A549 (cell line): Measurements from ENCODE around the gene TCF12. TPM values are rescaled to one million over a fixed set of nuclear protein-coding genes. Genes with fewer than 3 reads are reported as not detected.

Source experiments
- ATAC-seq, 2 experiments: fragments of 200-7000 bp in 1 of 2; fragments of >200 bp in 1 of 2; cut with Nextera tagmentation in 1 of 2; cut with Tn5 transposase in 1 of 2; 3 replicates each; pipeline versions ENCODE4 v1.8.0 to v1.9.1; 2018 to 2020; ENCODE audit warnings: mild to moderate bottlenecking in 1 of 2, moderate library complexity in 1 of 2
- CTCF ChIA-PET: fragments of 300-600 bp; sonication (Branson Sonifier 250); formaldehyde crosslinking; extraction: SDS; loops from one replicate; lab custom pipeline; 2021; ENCODE audit warnings: antibody characterized with exemption, inconsistent platforms; lab: Yijun Ruan, JAX
- POLR2A ChIA-PET: fragments of 350-600 bp; formaldehyde crosslinking; extraction: SDS; loops from one replicate; lab custom pipeline; 2021; ENCODE audit warnings: antibody characterized with exemption, inconsistent platforms; lab: Yijun Ruan, JAX
- DNase-seq, 2 experiments: peaks; one replicate each; pipeline versions ENCODE4 v3.0.0 to v3.0.0-alpha.2; 2011 to 2016; ENCODE audit warnings: low read depth in 1 of 2, low spot score in 1 of 2
- FAIRE-seq: peaks from 2 replicates; lab custom pipeline; 2011; peaks lifted over from hg19 to GRCh38; lab: Jason Lieb, UNC
- H3K27ac ChIP-seq, 2 experiments: fragments of >200 bp; sonication (Bioruptor Twin); formaldehyde crosslinking; 3 replicates each; pipeline ENCODE4 v1.5.1; 2016 to 2017
- H3K4me1 ChIP-seq: fragments of >200 bp; sonication (Bioruptor Twin); formaldehyde crosslinking; 3 replicates; pipeline ENCODE4 v1.6.1; 2016
- H3K4me2 ChIP-seq: fragments of >200 bp; sonication (Bioruptor Twin); formaldehyde crosslinking; 3 replicates; pipeline ENCODE4 v1.6.1; 2016
- H3K4me3 ChIP-seq: fragments of >200 bp; sonication (Bioruptor Twin); formaldehyde crosslinking; 3 replicates; pipeline ENCODE4 v1.5.1; 2016
- H3K9me3 ChIP-seq: fragments of >200 bp; sonication (Bioruptor Twin); formaldehyde crosslinking; 3 replicates; pipeline ENCODE4 v1.6.1; 2016
- BHLHE40 ChIP-seq: IDR thresholded peaks from 2 replicates; pipeline ENCODE4 v1.6.1; 2012; ENCODE audit warnings: low read depth, low read length, inconsistent platforms
- CBX2 ChIP-seq: fragments of 200-600 bp; sonication (generic); IDR thresholded peaks from 2 replicates; pipeline ENCODE4 v1.6.1; 2016; ENCODE audit warnings: low read depth, mild to moderate bottlenecking, borderline replicate concordance
- CBX8 ChIP-seq: fragments of 200-600 bp; sonication (generic); IDR thresholded peaks from 2 replicates; pipeline ENCODE4 v1.6.1; 2016
- CEBPB ChIP-seq, 2 experiments: fragments of >200 bp in 1 of 2; sonication (Bioruptor Twin) in 1 of 2; formaldehyde crosslinking in 1 of 2; IDR thresholded peaks; 2 replicates each; pipeline ENCODE4 v1.6.1; 2012 to 2016
- CHD4 ChIP-seq: fragments of 200-600 bp; sonication (generic); IDR thresholded peaks from 2 replicates; pipeline ENCODE4 v1.6.1; 2016; ENCODE audit warnings: antibody characterized with exemption, mild to moderate bottlenecking, borderline replicate concordance
- CTCF ChIP-seq: fragments of >200 bp; sonication (Bioruptor Twin); formaldehyde crosslinking; IDR thresholded peaks from 3 replicates; pipeline ENCODE4 v1.5.1; 2016
- EHF ChIP-seq: fragments of 250-450 bp; sonication (Bioruptor Pico); IDR thresholded peaks from 2 replicates; pipeline ENCODE4 v1.5.0; 2020; ENCODE audit warnings: mild to moderate bottlenecking
- ELK1 ChIP-seq: fragments of 150-350 bp; IDR thresholded peaks from 2 replicates; pipeline ENCODE4 v1.6.1; 2014; ENCODE audit warnings: low read depth, mild to moderate bottlenecking, low read length
- EP300 ChIP-seq, 2 experiments: fragments of >200 bp; sonication (Bioruptor Twin); formaldehyde crosslinking; IDR thresholded peaks; 2 replicates in 1 of 2; 3 replicates in 1 of 2; pipeline ENCODE4 v1.6.1; 2016 to 2017
- FOSB ChIP-seq: fragments of 250-450 bp; sonication (Bioruptor Pico); IDR thresholded peaks from 2 replicates; pipeline ENCODE4 v1.5.0; 2020; ENCODE audit warnings: mild to moderate bottlenecking, moderate library complexity
- HES2 ChIP-seq: fragments of >200 bp; sonication (Bioruptor Twin); formaldehyde crosslinking; IDR thresholded peaks from 2 replicates; pipeline ENCODE4 v1.6.1; 2016
- HOXB13 ChIP-seq: fragments of 250-450 bp; sonication (Bioruptor Pico); IDR thresholded peaks from 2 replicates; pipeline ENCODE4 v1.5.0; 2020; ENCODE audit warnings: low read depth, mild to moderate bottlenecking, moderate library complexity
- HOXB5 ChIP-seq: fragments of 250-450 bp; sonication (Bioruptor Pico); IDR thresholded peaks from 2 replicates; pipeline ENCODE4 v1.5.0; 2020; ENCODE audit warnings: mild to moderate bottlenecking, moderate library complexity
- KDM1A ChIP-seq: fragments of 200-600 bp; sonication (generic); IDR thresholded peaks from 2 replicates; pipeline ENCODE4 v1.6.1; 2016; ENCODE audit warnings: low read depth, mild to moderate bottlenecking
- MAX ChIP-seq: IDR thresholded peaks from 2 replicates; pipeline ENCODE4 v1.6.1; 2012
- MAZ ChIP-seq: fragments of 150-350 bp; IDR thresholded peaks from 2 replicates; pipeline ENCODE4 v1.6.1; 2014; ENCODE audit warnings: antibody characterized with exemption, low read depth, low read length, borderline replicate concordance
- NFE2L2 ChIP-seq: fragments of 150-350 bp; conservative IDR thresholded peaks from 2 replicates; pipeline ENCODE4 v1.6.1; 2014; ENCODE audit warnings: low read length
- NPAS2 ChIP-seq: fragments of 250-450 bp; sonication (Bioruptor Pico); IDR thresholded peaks from 2 replicates; pipeline ENCODE4 v1.8.0; 2022; ENCODE audit warnings: mild to moderate bottlenecking, moderate library complexity, borderline replicate concordance
- NR3C1 ChIP-seq: fragments of >200 bp; sonication (Bioruptor Twin); formaldehyde crosslinking; IDR thresholded peaks from 3 replicates; pipeline ENCODE4 v1.6.1; 2017
- POLR2AphosphoS2 ChIP-seq: conservative IDR thresholded peaks from 2 replicates; pipeline ENCODE4 v1.6.1; 2012; ENCODE audit warnings: low read length, improper control_type of control experiment, inconsistent platforms
- TP53 ChIP-seq: fragments of 250-450 bp; sonication (Bioruptor Pico); IDR thresholded peaks from 2 replicates; pipeline ENCODE4 v1.5.0; 2021; ENCODE audit warnings: mild to moderate bottlenecking, moderate library complexity
- ZC3H11A ChIP-seq: fragments of 450-650 bp; IDR thresholded peaks from 2 replicates; pipeline ENCODE4 v1.6.1; 2014; ENCODE audit warnings: antibody characterized with exemption, mild to moderate bottlenecking
- ZNF302 ChIP-seq: fragments of 250-450 bp; sonication (Bioruptor Pico); IDR thresholded peaks from 2 replicates; pipeline ENCODE4 v1.9.0; 2021; ENCODE audit warnings: inconsistent platforms, mild to moderate bottlenecking, moderate library complexity
- ZSCAN20 ChIP-seq: fragments of 250-450 bp; sonication (Bioruptor Pico); IDR thresholded peaks from 2 replicates; pipeline ENCODE4 v1.8.0; 2022; ENCODE audit warnings: mild to moderate bottlenecking, moderate library complexity
- WGBS: methylation state at CpG from one replicate; pipeline ENCODE4 v1.1.6; 2017; ENCODE audit errors: missing lambda C conversion rate; 5-methylcytosine and 5-hydroxymethylcytosine counted together
- polyA plus RNA-seq, 4 experiments: library from polyadenylated mRNA; depleted of rRNA in 3 of 4; stranded (reverse); fragments of >200 nt; fragmentation: RNase III in 1 of 4; extraction: RNeasy Plus Mini Kit Qiagen cat#74134 plus additional on column Dnase treatment in 1 of 4; gene quantifications; 2 replicates in 3 of 4; 3 replicates in 1 of 4; pipeline ENCODE4 v1.2.3, GENCODE V29; 2011 to 2017

TCF12 gene
- polyA plus RNA-seq, 2 of the 4 experiments (the other 2 are of a cell fraction): 36.3 to 121 TPM

- Histone ChIP-seq H3K9me3 (no peaks in the 10 kb centered on the region), H3K4me2 (peak overlapping the region; percentile 91), H3K27ac (peak overlapping the region; percentile 92 to 95), H3K4me1 (peaks cover 14% of the 10 kb centered on the region), H3K4me3 (peak overlapping the region; percentile 53)
- FAIRE-seq: no peak
- no peak for TF ChIP-seq CBX8
- TF ChIP-seq HOXB5 (CRISPR knock-in tag): no peak
- no peak for TF ChIP-seq ZNF302 (CRISPR knock-in tag)
- TF ChIP-seq NFE2L2: no peak
- no peak for TF ChIP-seq ZSCAN20 (CRISPR knock-in tag)
- TF ChIP-seq CTCF: no peak
- no peak for TF ChIP-seq KDM1A
- no peak for TF ChIP-seq TP53
- no peak for ATAC-seq
- WGBS: 72% methylated on average over 5 of the region's 5 CpGs
- ChIA-PET POLR2A (interaction anchor here (0.6 to 3.1 kb wide), 8 partner anchors 8 to 332 kb away, joined by 3 to 81 read pairs (median 3); partner anchors contain the start of genes TCF12 and ZNF280D), CTCF (interaction anchor here (0.7 to 0.9 kb wide), 6 partner anchors 8 to 30 kb away, joined by 3 to 6 read pairs (median 3); partner anchors contain the start of gene TCF12)
- DNase-seq: no peak
Measured at GRCh38 chr15:56887782-56888438, 30.5 kb upstream of the TCF12 start.

- no peak overlapping the region for H3K4me3 ChIP-seq
- POLR2A ChIA-PET: no interaction called here
- ATAC-seq (no peak), DNase-seq (no peak), FAIRE-seq (no peak)
- 89% methylated on average over 2 of the region's 2 CpGs for WGBS
- H3K4me1 ChIP-seq: peaks cover 14% of the 10 kb centered on the region
- H3K4me2 ChIP-seq: no peak overlapping the region
- CTCF ChIA-PET: interaction anchor here (0.5 to 1.7 kb wide), 4 partner anchors 28 to 177 kb away, joined by 3 to 5 read pairs (median 4); no protein-coding TSS in a partner anchor
- H3K9me3 ChIP-seq: no peaks in the 10 kb centered on the region
- TF ChIP-seq HES2 (no peak), CBX2 (no peak), HOXB13 (CRISPR knock-in tag) (no peak), ZC3H11A (no peak), EP300 (IDR thresholded peaks at IDR 0.05) (no peak), MAX (no peak), CEBPB (IDR thresholded peaks at IDR 0.05) (no peak), CHD4 (no peak), ZSCAN20 (CRISPR knock-in tag) (no peak), BHLHE40 (no peak), MAZ (no peak), ELK1 (no peak)
- TF ChIP-seq, all 56 proteins: peak for 0
- H3K27ac ChIP-seq: no peak overlapping the region
Measured at GRCh38 chr15:56890038-56890437, 28.4 kb upstream of the TCF12 start.

- POLR2A ChIA-PET: no interaction called here
- no peak for ATAC-seq
- H3K27ac ChIP-seq: no peak overlapping the region
- no peaks in the 10 kb centered on the region for H3K9me3 ChIP-seq
- CTCF ChIA-PET: interaction anchor here (0.6 to 1.6 kb wide), 3 partner anchors 9 to 199 kb away, joined by 3 to 4 read pairs (median 3); no protein-coding TSS in a partner anchor
- no peak overlapping the region for H3K4me2 ChIP-seq
- peaks cover 10% of the 10 kb centered on the region for H3K4me1 ChIP-seq
- no peak overlapping the region for H3K4me3 ChIP-seq
- TF ChIP-seq FOSB (no peak), NPAS2 (CRISPR knock-in tag) (no peak), NR3C1 (no peak), HES2 (no peak), CHD4 (no peak), EHF (CRISPR knock-in tag) (no peak), POLR2AphosphoS2 (no peak)
- no peak for DNase-seq
- peak; percentile 43 for FAIRE-seq
Measured at GRCh38 chr15:56891852-56892440, 26.5 kb upstream of the TCF12 start.
